Activated CD4-positive, alpha-beta T cell treated with anti-CD3 and anti-CD28 coated beads, Interleukin-2, amount 50 U/mL, for 16 hours (primary cell): ENCODE results near the gene MYBPH.

Source experiments
- DNase-seq: peaks from one replicate; pipeline ENCODE4 v3.0.0-alpha.2; 2020

The MYBPH gene

GRCh38 chr1:203199816-203200571 is 24.4 kb upstream of the MYBPH start:
- no peak for DNase-seq

GRCh38 chr1:203199481-203199815 is 23.8 kb upstream of the MYBPH start:
- no peak for DNase-seq

GRCh38 chr1:203199002-203199401 is 23.4 kb upstream of the MYBPH start:
- DNase-seq = no peak

- no peak for DNase-seq
Observed at GRCh38 chr1:203197625-203198024, 22.0 kb upstream of the MYBPH start.

GRCh38 chr1:203196371-203196770 is 20.7 kb upstream of the MYBPH start:
- DNase-seq = no peak

GRCh38 chr1:203190949-203191348 is 15.3 kb upstream of the MYBPH start:
- DNase-seq = no peak

- no peak for DNase-seq
Observed at GRCh38 chr1:203189951-203190352, 14.3 kb upstream of the MYBPH start.

- no peak for DNase-seq
Observed at GRCh38 chr1:203188686-203189232, 13.1 kb upstream of the MYBPH start.

GRCh38 chr1:203187689-203188264 is 12.2 kb upstream of the MYBPH start:
- no peak for DNase-seq

- no peak for DNase-seq
Observed at GRCh38 chr1:203187304-203187685, 11.7 kb upstream of the MYBPH start.

GRCh38 chr1:203186446-203187303 is 11.0 kb upstream of the MYBPH start, which contains the start of gene CHI3L1:
TSS of gene CHI3L1 (minus strand) at chr1:203186704. CDS start at chr1:203186623, 81 bp downstream.
- DNase-seq = no peak

GRCh38 chr1:203186091-203186445 is 10.4 kb upstream of the MYBPH start:
- DNase-seq = no peak

GRCh38 chr1:203185585-203185984 is 10.0 kb upstream of the MYBPH start:
- no peak for DNase-seq

GRCh38 chr1:203185061-203185461 is 9.4 kb upstream of the MYBPH start:
- DNase-seq = no peak

GRCh38 chr1:203184467-203184866 is 8.8 kb upstream of the MYBPH start:
- DNase-seq = no peak

GRCh38 chr1:203183828-203184227 is 8.2 kb upstream of the MYBPH start:
- DNase-seq = no peak

- DNase-seq = no peak
Observed at GRCh38 chr1:203182387-203182953, 6.8 kb upstream of the MYBPH start.

- no peak for DNase-seq
Observed at GRCh38 chr1:203181586-203182386, 6.2 kb upstream of the MYBPH start.

- no peak for DNase-seq
Observed at GRCh38 chr1:203180611-203181330, 5.1 kb upstream of the MYBPH start.

- no peak for DNase-seq
Observed at GRCh38 chr1:203179667-203180005, 4.0 kb upstream of the MYBPH start.

GRCh38 chr1:203178821-203179666 is 3.4 kb upstream of the MYBPH start:
- no peak for DNase-seq
